Lower leg skin (tissue), 3 donors: ENCODE results near the gene GUCY2C.

Experiments
- CTCF ChIP-seq, 3 donors: fragments of 450-650 bp; IDR thresholded peaks; one replicate each; pipeline ENCODE4 v1.5.1; 2016; ENCODE audit warnings: antibody characterized with exemption in 3 of 3, mild to moderate bottlenecking in 3 of 3, moderate library complexity in 2 of 3
- POLR2A ChIP-seq, 2 donors: fragments of 450-650 bp; IDR thresholded peaks; one replicate each; pipeline ENCODE4 v1.6.1; 2016 to 2017; ENCODE audit warnings: antibody characterized with exemption in 2 of 2, mild to moderate bottlenecking in 1 of 2, moderate library complexity in 1 of 2

DNA sequence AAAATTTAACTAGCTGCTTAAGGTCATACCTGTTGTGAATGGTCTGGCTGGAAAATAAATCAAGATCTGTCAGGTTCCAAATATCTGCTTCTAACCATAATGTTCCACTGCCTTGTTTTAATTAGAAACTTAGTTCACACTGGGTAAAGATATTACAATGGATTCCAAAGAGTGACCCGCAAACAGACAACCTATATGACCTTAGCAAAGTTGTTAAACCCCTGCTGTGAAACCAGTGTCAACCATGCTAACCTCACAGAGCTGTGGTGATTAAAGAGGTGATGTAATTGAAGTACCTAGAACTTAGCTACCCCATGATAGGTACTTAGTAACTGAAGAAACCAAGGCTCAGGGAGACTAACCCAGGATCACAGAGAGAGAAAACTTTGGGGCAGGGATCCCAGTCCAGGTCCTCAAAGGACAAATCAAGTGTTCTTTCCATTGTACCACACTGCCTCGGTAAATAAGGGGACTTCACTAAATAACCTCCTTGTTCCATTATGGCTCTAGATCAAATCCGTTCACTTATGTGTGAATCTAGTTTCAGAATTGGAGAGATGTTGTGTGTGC, 2.2 kb downstream of the GUCY2C start:
- no peak for TF ChIP-seq CTCF (IDR thresholded peaks at IDR 0.05)
- TF ChIP-seq POLR2A (IDR thresholded peaks at IDR 0.05): no peak
